ENCODE data around the gene UBE2G1. TPM values are rescaled to one million over a fixed set of nuclear protein-coding genes. Genes with fewer than 3 reads are reported as not detected.

Gene UBE2G1
- total and polyA plus RNA-seq, 9 of the 15 experiments (the other 6 are each of a cell fraction or from before 2014, with no cell fraction given) = 10.1 to 65.9 (median 29.7) TPM

GRCh38 chr17:4249452-4250029, 116.9 kb downstream of the UBE2G1 start (continued):
- TF ChIP-seq, protein P1, sequence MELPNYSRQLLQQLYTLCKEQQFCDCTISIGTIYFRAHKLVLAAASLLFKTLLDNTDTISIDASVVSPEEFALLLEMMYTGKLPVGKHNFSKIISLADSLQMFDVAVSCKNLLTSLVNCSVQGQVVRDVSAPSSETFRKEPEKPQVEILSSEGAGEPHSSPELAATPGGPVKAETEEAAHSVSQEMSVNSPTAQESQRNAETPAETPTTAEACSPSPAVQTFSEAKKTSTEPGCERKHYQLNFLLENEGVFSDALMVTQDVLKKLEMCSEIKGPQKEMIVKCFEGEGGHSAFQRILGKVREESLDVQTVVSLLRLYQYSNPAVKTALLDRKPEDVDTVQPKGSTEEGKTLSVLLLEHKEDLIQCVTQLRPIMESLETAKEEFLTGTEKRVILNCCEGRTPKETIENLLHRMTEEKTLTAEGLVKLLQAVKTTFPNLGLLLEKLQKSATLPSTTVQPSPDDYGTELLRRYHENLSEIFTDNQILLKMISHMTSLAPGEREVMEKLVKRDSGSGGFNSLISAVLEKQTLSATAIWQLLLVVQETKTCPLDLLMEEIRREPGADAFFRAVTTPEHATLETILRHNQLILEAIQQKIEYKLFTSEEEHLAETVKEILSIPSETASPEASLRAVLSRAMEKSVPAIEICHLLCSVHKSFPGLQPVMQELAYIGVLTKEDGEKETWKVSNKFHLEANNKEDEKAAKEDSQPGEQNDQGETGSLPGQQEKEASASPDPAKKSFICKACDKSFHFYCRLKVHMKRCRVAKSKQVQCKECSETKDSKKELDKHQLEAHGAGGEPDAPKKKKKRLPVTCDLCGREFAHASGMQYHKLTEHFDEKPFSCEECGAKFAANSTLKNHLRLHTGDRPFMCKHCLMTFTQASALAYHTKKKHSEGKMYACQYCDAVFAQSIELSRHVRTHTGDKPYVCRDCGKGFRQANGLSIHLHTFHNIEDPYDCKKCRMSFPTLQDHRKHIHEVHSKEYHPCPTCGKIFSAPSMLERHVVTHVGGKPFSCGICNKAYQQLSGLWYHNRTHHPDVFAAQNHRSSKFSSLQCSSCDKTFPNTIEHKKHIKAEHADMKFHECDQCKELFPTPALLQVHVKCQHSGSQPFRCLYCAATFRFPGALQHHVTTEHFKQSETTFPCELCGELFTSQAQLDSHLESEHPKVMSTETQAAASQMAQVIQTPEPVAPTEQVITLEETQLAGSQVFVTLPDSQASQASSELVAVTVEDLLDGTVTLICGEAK (IDR thresholded peaks at IDR 0.05) = peak; percentile 36; the same call in 1 of the 2 replicates
- TF ChIP-seq, protein P1 (CRISPR knock-in tag; IDR thresholded peaks at IDR 0.05) = no peak
- no peak for TF ChIP-seq GABPB1 (CRISPR knock-in tag; IDR thresholded peaks at IDR 0.05)
- TF ChIP-seq, protein P2, sequence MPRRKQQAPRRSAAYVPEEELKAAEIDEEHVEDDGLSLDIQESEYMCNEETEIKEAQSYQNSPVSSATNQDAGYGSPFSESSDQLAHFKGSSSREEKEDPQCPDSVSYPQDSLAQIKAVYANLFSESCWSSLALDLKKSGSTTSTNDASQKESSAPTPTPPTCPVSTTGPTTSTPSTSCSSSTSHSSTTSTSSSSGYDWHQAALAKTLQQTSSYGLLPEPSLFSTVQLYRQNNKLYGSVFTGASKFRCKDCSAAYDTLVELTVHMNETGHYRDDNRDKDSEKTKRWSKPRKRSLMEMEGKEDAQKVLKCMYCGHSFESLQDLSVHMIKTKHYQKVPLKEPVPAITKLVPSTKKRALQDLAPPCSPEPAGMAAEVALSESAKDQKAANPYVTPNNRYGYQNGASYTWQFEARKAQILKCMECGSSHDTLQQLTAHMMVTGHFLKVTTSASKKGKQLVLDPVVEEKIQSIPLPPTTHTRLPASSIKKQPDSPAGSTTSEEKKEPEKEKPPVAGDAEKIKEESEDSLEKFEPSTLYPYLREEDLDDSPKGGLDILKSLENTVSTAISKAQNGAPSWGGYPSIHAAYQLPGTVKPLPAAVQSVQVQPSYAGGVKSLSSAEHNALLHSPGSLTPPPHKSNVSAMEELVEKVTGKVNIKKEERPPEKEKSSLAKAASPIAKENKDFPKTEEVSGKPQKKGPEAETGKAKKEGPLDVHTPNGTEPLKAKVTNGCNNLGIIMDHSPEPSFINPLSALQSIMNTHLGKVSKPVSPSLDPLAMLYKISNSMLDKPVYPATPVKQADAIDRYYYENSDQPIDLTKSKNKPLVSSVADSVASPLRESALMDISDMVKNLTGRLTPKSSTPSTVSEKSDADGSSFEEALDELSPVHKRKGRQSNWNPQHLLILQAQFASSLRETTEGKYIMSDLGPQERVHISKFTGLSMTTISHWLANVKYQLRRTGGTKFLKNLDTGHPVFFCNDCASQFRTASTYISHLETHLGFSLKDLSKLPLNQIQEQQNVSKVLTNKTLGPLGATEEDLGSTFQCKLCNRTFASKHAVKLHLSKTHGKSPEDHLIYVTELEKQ (CRISPR knock-in tag; IDR thresholded peaks at IDR 0.05) = no peak
- TF ChIP-seq RFX7 (CRISPR knock-in tag; IDR thresholded peaks at IDR 0.05) = no peak
- peak; percentile 57 for TF ChIP-seq CXXC5 (CRISPR knock-in tag; IDR thresholded peaks at IDR 0.05)
- TF ChIP-seq NCOA4 (IDR thresholded peaks at IDR 0.05; ENCODE audit: partially characterized antibody) = no peak
- TF ChIP-seq NR2C2 (CRISPR knock-in tag; IDR thresholded peaks at IDR 0.05) = no peak
- no peak for TF ChIP-seq NR2C2 (tag; IDR thresholded peaks at IDR 0.05)
- peak; percentile 69 for TF ChIP-seq LEF1 (IDR thresholded peaks at IDR 0.05)
- TF ChIP-seq EP300 (IDR thresholded peaks at IDR 0.05; ENCODE audit: low read length) = peak; percentile 86
- TF ChIP-seq, protein P3, sequence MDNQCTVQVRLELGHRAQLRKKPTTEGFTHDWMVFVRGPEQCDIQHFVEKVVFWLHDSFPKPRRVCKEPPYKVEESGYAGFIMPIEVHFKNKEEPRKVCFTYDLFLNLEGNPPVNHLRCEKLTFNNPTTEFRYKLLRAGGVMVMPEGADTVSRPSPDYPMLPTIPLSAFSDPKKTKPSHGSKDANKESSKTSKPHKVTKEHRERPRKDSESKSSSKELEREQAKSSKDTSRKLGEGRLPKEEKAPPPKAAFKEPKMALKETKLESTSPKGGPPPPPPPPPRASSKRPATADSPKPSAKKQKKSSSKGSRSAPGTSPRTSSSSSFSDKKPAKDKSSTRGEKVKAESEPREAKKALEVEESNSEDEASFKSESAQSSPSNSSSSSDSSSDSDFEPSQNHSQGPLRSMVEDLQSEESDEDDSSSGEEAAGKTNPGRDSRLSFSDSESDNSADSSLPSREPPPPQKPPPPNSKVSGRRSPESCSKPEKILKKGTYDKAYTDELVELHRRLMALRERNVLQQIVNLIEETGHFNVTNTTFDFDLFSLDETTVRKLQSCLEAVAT (IDR thresholded peaks at IDR 0.05) = peak in 1 of 2 experiments; percentile 73; a peak in 2 of 4 replicates
- TF ChIP-seq TCF7 (IDR thresholded peaks at IDR 0.05; ENCODE audit: borderline replicate concordance) = no peak
- TF ChIP-seq MTA3 (IDR thresholded peaks at IDR 0.05; ENCODE audit: borderline replicate concordance) = peak; percentile 44; the same call in 1 of the 2 replicates
- TF ChIP-seq POLR2A (conservative IDR thresholded peaks at IDR 0.05) = no peak
- no peak for TF ChIP-seq ZFPM2 (CRISPR knock-in tag; IDR thresholded peaks at IDR 0.05)
- TF ChIP-seq CREM (IDR thresholded peaks at IDR 0.05; ENCODE audit: low read depth) = 0 out of 2 replicates have a peak, but pooled peaks have one; percentile 32

Data from K562 (cell line).